DOHH2 (cell line): Measurements from ENCODE around the gene TRAF1.

Source experiments
- EZH2phosphoT487 ChIP-seq: fragments of 200-600 bp; sonication (generic); IDR thresholded peaks from 2 replicates; pipeline ENCODE4 v1.6.1; 2017; ENCODE audit warnings: borderline replicate concordance, mild to moderate bottlenecking, antibody characterized with exemption, low read length, moderate library complexity, mixed read lengths
- TF ChIP-seq, protein P1 (sequence below): fragments of 200-600 bp; sonication (generic); IDR thresholded peaks from one replicate; pipeline ENCODE4 v1.5.1; 2014; ENCODE audit warnings: antibody characterized with exemption, mild to moderate bottlenecking, low read depth, low read length; ENCODE audit not compliant: poor library complexity, severe bottlenecking

- TF ChIP-seq, protein P1, sequence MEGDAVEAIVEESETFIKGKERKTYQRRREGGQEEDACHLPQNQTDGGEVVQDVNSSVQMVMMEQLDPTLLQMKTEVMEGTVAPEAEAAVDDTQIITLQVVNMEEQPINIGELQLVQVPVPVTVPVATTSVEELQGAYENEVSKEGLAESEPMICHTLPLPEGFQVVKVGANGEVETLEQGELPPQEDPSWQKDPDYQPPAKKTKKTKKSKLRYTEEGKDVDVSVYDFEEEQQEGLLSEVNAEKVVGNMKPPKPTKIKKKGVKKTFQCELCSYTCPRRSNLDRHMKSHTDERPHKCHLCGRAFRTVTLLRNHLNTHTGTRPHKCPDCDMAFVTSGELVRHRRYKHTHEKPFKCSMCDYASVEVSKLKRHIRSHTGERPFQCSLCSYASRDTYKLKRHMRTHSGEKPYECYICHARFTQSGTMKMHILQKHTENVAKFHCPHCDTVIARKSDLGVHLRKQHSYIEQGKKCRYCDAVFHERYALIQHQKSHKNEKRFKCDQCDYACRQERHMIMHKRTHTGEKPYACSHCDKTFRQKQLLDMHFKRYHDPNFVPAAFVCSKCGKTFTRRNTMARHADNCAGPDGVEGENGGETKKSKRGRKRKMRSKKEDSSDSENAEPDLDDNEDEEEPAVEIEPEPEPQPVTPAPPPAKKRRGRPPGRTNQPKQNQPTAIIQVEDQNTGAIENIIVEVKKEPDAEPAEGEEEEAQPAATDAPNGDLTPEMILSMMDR, result no peak
- TF ChIP-seq EZH2phosphoT487, result no peak
These were observed 49.8 kb downstream of the TRAF1 start, which contains the start of gene PHF19 for GRCh38 chr9:120876842-120877240.
